Body of pancreas (tissue), 4 donors: Measurements from ENCODE around the gene UQCRH. TPM values are rescaled to one million over a fixed set of nuclear protein-coding genes. Genes with fewer than 3 reads are reported as not detected.

Source experiments
- ATAC-seq: fragments of 150-250 bp; one replicate; pipeline ENCODE4 v1.9.1; 2016
- DNase-seq, 4 donors: peaks; one replicate each; pipeline ENCODE4 v3.0.0-alpha.2; 2019
- H3K27ac ChIP-seq, 4 donors: fragments of 200-600 bp; sonication (generic); 1 replicate in 3 of 4; 2 replicates in 1 of 4; pipeline versions ENCODE4 v1.5.1 to v1.6.1; 2016 to 2019; ENCODE audit warnings: mild to moderate bottlenecking in 1 of 4, mixed read lengths in 1 of 4, moderate library complexity in 1 of 4
- H3K27me3 ChIP-seq, 2 donors: fragments of 200-600 bp; sonication (generic); one replicate each; pipeline ENCODE4 v1.6.0; 2016; ENCODE audit warnings: mild to moderate bottlenecking in 1 of 2
- H3K36me3 ChIP-seq, 2 donors: fragments of 200-600 bp; sonication (generic); replicated peaks in 1 of 2; 2 replicates each; pipeline ENCODE4 v1.5.1; 2016; ENCODE audit warnings: low read depth in 2 of 2; ENCODE audit not compliant: insufficient read depth in 1 of 2
- H3K4me1 ChIP-seq: fragments of 200-600 bp; sonication (generic); one replicate; pipeline ENCODE4 v1.6.0; 2016
- H3K4me3 ChIP-seq, 2 donors: fragments of 200-600 bp; sonication (generic); 1 replicate in 1 of 2; 2 replicates in 1 of 2; pipeline ENCODE4 v1.5.1; 2016 to 2019
- H3K9me3 ChIP-seq, 3 donors: fragments of 200-600 bp; sonication (generic); 1 replicate in 2 of 3; 2 replicates in 1 of 3; pipeline ENCODE4 v1.5.1; 2016
- CTCF ChIP-seq, 7 experiments: fragments of 450-650 bp in 4 of 7; fragments of 200-600 bp in 3 of 7; sonication (generic) in 3 of 7; IDR thresholded peaks; one replicate each; pipeline ENCODE4 v1.5.1; 2016 to 2019; ENCODE audit warnings: antibody characterized with exemption in 7 of 7
- POLR2A ChIP-seq, 3 donors: fragments of 450-650 bp; IDR thresholded peaks; one replicate each; pipeline ENCODE4 v1.6.1; 2016; ENCODE audit warnings: antibody characterized with exemption in 3 of 3, mild to moderate bottlenecking in 2 of 3
- WGBS, 2 donors: methylation state at CpG; one replicate each; pipeline ENCODE4 v1.1.5; 2017; 5-methylcytosine and 5-hydroxymethylcytosine counted together
- intact Hi-C: fragments of 100-400 bp; cut with DNase I; formaldehyde crosslinking; loops from one replicate; pipeline ENCODE4 v1.15.1; 2023
- total RNA-seq, 2 donors: library from RNA; depleted of rRNA; stranded (reverse); fragments of >200 nt; gene quantifications; one replicate each; pipeline ENCODE4 v1.1.0, GENCODE V29; 2016

UQCRH gene
- total RNA-seq, 2 donors from 2014 or later: 92.4 to 195 TPM

GRCh38 chr1:46301808-46302640 is 1.5 kb upstream of the UQCRH start:
- Histone ChIP-seq H3K27ac (peak overlapping the region; percentile 89 to 97 (median 95)), H3K4me1 (peaks cover 53% of the 10 kb centered on the region), H3K36me3 (peaks cover 0 to 6% of the 10 kb centered on the region in 2 donors), H3K4me3 (peak overlapping the region; percentile 27 to 86), H3K9me3 (no peaks in the 10 kb centered on the region), H3K27me3 (no peaks in the 10 kb centered on the region)
- 0 to 2% methylated on average over 24 to 75 of the region's 79 CpGs for WGBS, 2 donors
- intact Hi-C loops: no loop called here
- DNase-seq: peak; percentile 49 to 68 (median 58)
- peak; percentile 24 for ATAC-seq
- TF ChIP-seq CTCF (IDR thresholded peaks at IDR 0.05): peak in 3 of 7 experiments; percentile 13 to 35 (median 21)
- TF ChIP-seq POLR2A (IDR thresholded peaks at IDR 0.05): peak; percentile 14 to 56 (median 53)

GRCh38 chr1:46302641-46303037 is 859 bp upstream of the UQCRH start:
- ATAC-seq (peak; percentile 17), DNase-seq (peak; percentile 38 to 46 (median 40))
- Histone ChIP-seq H3K4me3 (peak overlapping the region; percentile 27 to 86), H3K9me3 (no peaks in the 10 kb centered on the region), H3K4me1 (peaks cover 56% of the 10 kb centered on the region), H3K27me3 (no peaks in the 10 kb centered on the region), H3K27ac (peak overlapping the region; percentile 89 to 97 (median 95)), H3K36me3 (peaks cover 0 to 1% of the 10 kb centered on the region in 2 donors)
- intact Hi-C loops: no loop called here
- no peak for TF ChIP-seq CTCF (IDR thresholded peaks at IDR 0.05)
- TF ChIP-seq POLR2A (IDR thresholded peaks at IDR 0.05): no peak
- WGBS, 2 donors: 1% methylated on average over 31 of the region's 32 CpGs; no CpG with 5 or more reads in 1 of the 2 donors

GRCh38 chr1:46303872-46304326 is 401 bp downstream of the UQCRH start:
- Histone ChIP-seq H3K36me3 (no peaks in the 10 kb centered on the region), H3K27me3 (no peaks in the 10 kb centered on the region), H3K27ac (peak overlapping the region; percentile 89 to 97 (median 95)), H3K9me3 (no peaks in the 10 kb centered on the region), H3K4me3 (peak overlapping the region; percentile 32 to 44), H3K4me1 (peaks cover 50% of the 10 kb centered on the region)
- no peak for TF ChIP-seq CTCF (IDR thresholded peaks at IDR 0.05)
- no peak for TF ChIP-seq POLR2A (IDR thresholded peaks at IDR 0.05)
- 0 to 2% methylated on average over 9 to 14 of the region's 14 CpGs for WGBS, 2 donors
- DNase-seq (no peak), ATAC-seq (no peak)
- intact Hi-C loops: no loop called here

GRCh38 chr1:46306159-46306530 is 2.6 kb downstream of the UQCRH start:
- peaks cover 0 to 8% of the 10 kb centered on the region in 2 donors for H3K36me3 ChIP-seq
- ATAC-seq (no peak), DNase-seq (no peak)
- TF ChIP-seq POLR2A (IDR thresholded peaks at IDR 0.05) (no peak), CTCF (IDR thresholded peaks at IDR 0.05) (no peak)
- no peaks in the 10 kb centered on the region for H3K9me3 ChIP-seq
- 90 to 98% methylated on average over 7 to 8 of the region's 8 CpGs for WGBS, 2 donors
- H3K27ac ChIP-seq: no peak overlapping the region
- peaks cover 30% of the 10 kb centered on the region for H3K4me1 ChIP-seq
- no peaks in the 10 kb centered on the region for H3K27me3 ChIP-seq
- H3K4me3 ChIP-seq: no peak overlapping the region
- intact Hi-C loops: no loop called here
